GM12878 (cell line): Measurements from ENCODE around the gene PPT1. TPM values are rescaled to one million over a fixed set of nuclear protein-coding genes. Genes with fewer than 3 reads are reported as not detected.

Experiments
- ATAC-seq: fragments of 200-7000 bp; cut with Tn5 transposase; 3 replicates; pipeline ENCODE4 v1.9.1; 2020; ENCODE audit warnings: mild to moderate bottlenecking, moderate library complexity
- BruUV-seq: library from RNA; stranded (reverse); fragments of 400-500 nt; replicated peaks from 2 replicates; lab custom pipeline; 2021; lab: Mats Ljungman, UMichigan
- CTCF ChIA-PET: fragments of 300-600 bp; sonication (Branson Sonifier 250); formaldehyde crosslinking; extraction: SDS; loops from one replicate; lab custom pipeline; 2021; ENCODE audit warnings: inconsistent platforms; lab: Yijun Ruan, JAX
- POLR2A ChIA-PET: fragments of 350-600 bp; formaldehyde crosslinking; extraction: SDS; loops from one replicate; lab custom pipeline; 2021; ENCODE audit warnings: inconsistent platforms; lab: Charles Lee
- RAD21 ChIA-PET: fragments of 300-600 bp; sonication (Branson Sonifier 250); formaldehyde crosslinking; loops from one replicate; lab custom pipeline; 2023; ENCODE audit warnings: antibody characterized with exemption; ENCODE audit not compliant: unreplicated experiment; lab: Charles Lee
- SMC1A ChIA-PET: fragments of 300-600 bp; sonication (Branson Sonifier 250); formaldehyde crosslinking; loops from one replicate; lab custom pipeline; 2023; ENCODE audit not compliant: unreplicated experiment, uncharacterized antibody; lab: Charles Lee
- DNase-seq: peaks from one replicate; pipeline ENCODE4 v3.0.0-alpha.2; 2011; ENCODE audit warnings: low read depth, low spot score
- FAIRE-seq: peaks from 3 replicates; lab custom pipeline; 2011; peaks lifted over from hg19 to GRCh38; lab: Jason Lieb, UNC
- H2AFZ ChIP-seq: 2 replicates; pipeline ENCODE4 v1.6.0; 2011; ENCODE audit warnings: low read depth, low read length, control low read depth; ENCODE audit not compliant: control insufficient read depth
- H3K27ac ChIP-seq: 2 replicates; pipeline ENCODE4 v1.5.1; 2011; ENCODE audit warnings: control low read depth; ENCODE audit not compliant: control insufficient read depth, insufficient read depth
- H3K27me3 ChIP-seq, 2 experiments: replicated peaks in 1 of 2; 2 replicates each; pipeline versions ENCODE4 v1.6.0 to v1.6.1; 2011; ENCODE audit warnings: low read length in 1 of 2; ENCODE audit not compliant: control insufficient read depth in 2 of 2, insufficient read depth in 2 of 2
- H3K36me3 ChIP-seq, 2 experiments: 2 replicates each; pipeline ENCODE4 v1.5.1; 2011; ENCODE audit warnings: low read length in 1 of 2; ENCODE audit not compliant: control insufficient read depth in 2 of 2, insufficient read depth in 2 of 2
- H3K4me1 ChIP-seq: 2 replicates; pipeline ENCODE4 v1.6.1; 2011; ENCODE audit warnings: mild to moderate bottlenecking, low read length, moderate library complexity, mixed read lengths; ENCODE audit not compliant: control insufficient read depth, insufficient read depth
- H3K4me2 ChIP-seq: 2 replicates; pipeline ENCODE4 v1.6.0; 2011; ENCODE audit warnings: control low read depth; ENCODE audit not compliant: control insufficient read depth, insufficient read depth
- H3K4me3 ChIP-seq: fragments of 200-600 bp; sonication (generic); 2 replicates; pipeline ENCODE4 v1.5.1; 2016
- H3K79me2 ChIP-seq: 2 replicates; pipeline ENCODE4 v1.6.0; 2011; ENCODE audit warnings: low read length; ENCODE audit not compliant: control insufficient read depth, insufficient read depth
- H3K9ac ChIP-seq: 2 replicates; pipeline ENCODE4 v1.8.0; 2011; ENCODE audit warnings: low read length, control low read depth, mixed read lengths; ENCODE audit not compliant: control insufficient read depth, insufficient read depth
- H3K9me3 ChIP-seq: replicated peaks from 3 replicates; pipeline ENCODE4 v1.5.1; 2011; ENCODE audit warnings: mild to moderate bottlenecking, low read length; ENCODE audit not compliant: control insufficient read depth, insufficient read depth
- H4K20me1 ChIP-seq: 2 replicates; pipeline ENCODE4 v1.6.0; 2011; ENCODE audit not compliant: control insufficient read depth, insufficient read depth
- RUNX3 ChIP-seq: IDR thresholded peaks from 2 replicates; pipeline ENCODE4 v1.6.1; 2012; ENCODE audit warnings: low read length, inconsistent platforms
- SPI1 ChIP-seq: IDR thresholded peaks from 2 replicates; pipeline ENCODE4 v1.6.1; 2011; ENCODE audit warnings: low read depth, mild to moderate bottlenecking, low read length, moderate library complexity, borderline replicate concordance; ENCODE audit not compliant: insufficient read depth
- USF1 ChIP-seq: IDR thresholded peaks from 2 replicates; pipeline ENCODE4 v1.6.1; 2011; ENCODE audit warnings: borderline replicate concordance, low read depth, mild to moderate bottlenecking, moderate library complexity, mixed read lengths, low read length; ENCODE audit not compliant: insufficient read depth; ENCODE audit errors: extremely low read length
- WGBS: methylation state at CpG from one replicate; pipeline ENCODE4 v1.1.6; 2016; ENCODE audit warnings: low lambda C conversion rate; ENCODE audit not compliant: insufficient replicate concordance, insufficient coverage; ENCODE audit errors: missing lambda C conversion rate; 5-methylcytosine and 5-hydroxymethylcytosine counted together
- in situ Hi-C: fragments of 300-500 bp; cut with MboI; formaldehyde crosslinking; loops from 9 replicates; pipeline ENCODE4 v1.14.3; 2018; ENCODE audit warnings: mixed read lengths
- intact Hi-C: fragments of 100-400 bp; cut with micrococcal nuclease; formaldehyde crosslinking; loops from one replicate; pipeline ENCODE4 v1.14.2; 2022; ENCODE audit not compliant: unreplicated experiment
- polyA plus RNA-seq, 11 experiments: library from polyadenylated mRNA; depleted of rRNA in 4 of 11; unstranded in 6 of 11; stranded (reverse) in 5 of 11; fragments of >200 nt; fragmentation: Nextera tagmentation in 4 of 11; fragmentation: Illumina TruSeq in 1 of 11; extraction: Ambion mirVana in 4 of 11; extraction: Trizol in 1 of 11; gene quantifications; 1 replicate in 1 of 11; 2 replicates in 10 of 11; pipeline versions ENCODE4 v1.2.1 to v1.2.3, GENCODE V29; 2011 to 2016; ENCODE audit warnings: inconsistent platforms in 2 of 11, missing spikeins in 2 of 11, low read depth in 1 of 11
- total RNA-seq, 4 experiments: library from RNA; depleted of rRNA in 3 of 4; stranded (reverse); fragments of >200 nt in 3 of 4; fragmentation: Illumina TruSeq in 1 of 4; extraction: Trizol in 1 of 4; gene quantifications; 2 replicates each; pipeline versions ENCODE4 v1.2.1 to v1.2.3, GENCODE V29; 2013 to 2021

Gene PPT1
- total and polyA plus RNA-seq, 10 of the 15 experiments (the other 5 are each of a cell fraction or from before 2014, with no cell fraction given), result 50.4 to 147 (median 103) TPM

- ATAC-seq (no peak), FAIRE-seq (no peak), DNase-seq (no peak)
- Histone ChIP-seq H3K9me3 (no peaks in the 10 kb centered on the region), H4K20me1 (no peaks in the 10 kb centered on the region), H3K4me1 (peaks cover 17% of the 10 kb centered on the region), H3K27me3 (no peaks in the 10 kb centered on the region), H3K9ac (no peak overlapping the region), H3K27ac (peak overlapping the region; percentile 40; the same call in 1 of the 2 replicates), H3K4me2 (peak overlapping the region; percentile 6), H3K36me3 (no peaks in the 10 kb centered on the region), H3K4me3 (no peak overlapping the region), H2AFZ (peak overlapping the region; percentile 87), H3K79me2 (no peaks in the 10 kb centered on the region; the same call in 1 of the 2 replicates)
- intact Hi-C loops (no loop called here), in situ Hi-C loops (loop anchor here (5.0 kb wide), 2 partner anchors 113 to 213 kb away; no protein-coding TSS in a partner anchor)
- ChIA-PET SMC1A (interaction anchor here (0.9 to 8.7 kb wide), 7 partner anchors 34 to 209 kb away, joined by 3 to 180 read pairs (median 4); no protein-coding TSS in a partner anchor), RAD21 (interaction anchor here (1.2 to 8.4 kb wide), 4 partner anchors 25 to 126 kb away, joined by 3 to 136 read pairs (median 4); no protein-coding TSS in a partner anchor), POLR2A (no interaction called here), CTCF (interaction anchor here (0.6 to 9.5 kb wide), 9 partner anchors 30 to 303 kb away, joined by 3 to 311 read pairs (median 3); no protein-coding TSS in a partner anchor)
- TF ChIP-seq RUNX3 (0 out of 2 replicates have a peak, but pooled peaks have one; percentile 6), USF1 (no peak), SPI1 (0 out of 2 replicates have a peak, but pooled peaks have one; percentile 11)
- no TSS peak for BruUV-seq
- WGBS, result 0% methylated on average over 2 of the region's 2 CpGs
Observed at GRCh38 chr1:40034869-40035268, 62.2 kb downstream of the PPT1 start.
